Breast epithelium (tissue), 4 donors: ENCODE results near the gene CDH13. TPM values are rescaled to one million over a fixed set of nuclear protein-coding genes. Genes with fewer than 3 reads are reported as not detected.

Experiments used
- DNase-seq, 2 donors: peaks; one replicate each; pipeline ENCODE4 v3.0.0-alpha.2; 2019; ENCODE audit warnings: low spot score in 2 of 2
- H3K27ac ChIP-seq, 2 donors: fragments of 200-600 bp; sonication (generic) in 1 of 2; one replicate each; pipeline ENCODE4 v1.5.1; 2016 to 2019; ENCODE audit warnings: mild to moderate bottlenecking in 1 of 2
- H3K27me3 ChIP-seq, 2 donors: fragments of 200-600 bp; sonication (generic) in 1 of 2; one replicate each; pipeline versions ENCODE4 v1.5.1 to v1.6.0; 2017 to 2019; ENCODE audit warnings: control low read depth in 1 of 2, mild to moderate bottlenecking in 1 of 2
- H3K36me3 ChIP-seq: fragments of 200-600 bp; one replicate; pipeline ENCODE4 v1.5.1; 2019
- H3K4me1 ChIP-seq, 2 donors: fragments of 200-600 bp; sonication (generic); one replicate each; pipeline ENCODE4 v1.5.1; 2016 to 2019; ENCODE audit warnings: control low read depth in 1 of 2
- H3K4me3 ChIP-seq, 3 donors: fragments of 200-600 bp; sonication (generic); 1 replicate in 2 of 3; 2 replicates in 1 of 3; pipeline ENCODE4 v1.5.1; 2016 to 2019; ENCODE audit warnings: mild to moderate bottlenecking in 3 of 3, moderate library complexity in 2 of 3
- H3K9me3 ChIP-seq, 2 donors: fragments of 200-600 bp; sonication (generic) in 1 of 2; one replicate each; pipeline ENCODE4 v1.5.1; 2016 to 2019; ENCODE audit warnings: control low read depth in 1 of 2
- CTCF ChIP-seq, 3 donors: fragments of 450-650 bp; IDR thresholded peaks; one replicate each; pipeline ENCODE4 v1.5.1; 2016 to 2017; ENCODE audit warnings: antibody characterized with exemption in 3 of 3, mild to moderate bottlenecking in 3 of 3, moderate library complexity in 3 of 3
- POLR2A ChIP-seq: fragments of 450-650 bp; IDR thresholded peaks from one replicate; pipeline ENCODE4 v1.6.1; 2016; ENCODE audit warnings: antibody characterized with exemption, mild to moderate bottlenecking, moderate library complexity
- POLR2AphosphoS5 ChIP-seq, 3 donors: sonication (generic); formaldehyde crosslinking; IDR thresholded peaks; one replicate each; pipeline ENCODE4 v1.6.1; 2017; ENCODE audit warnings: antibody characterized with exemption in 3 of 3
- intact Hi-C: fragments of 100-400 bp; cut with DNase I; formaldehyde crosslinking; loops from one replicate; pipeline ENCODE4 v1.15.1; 2023; ENCODE audit warnings: low total_unique reads
- total RNA-seq, 3 donors: library from RNA; depleted of rRNA; stranded (reverse); fragments of >200 nt; gene quantifications; one replicate each; pipeline ENCODE4 v1.1.0, GENCODE V29; 2016

The CDH13 gene
- total RNA-seq, 3 donors from 2014 or later = 6.0 to 13.1 (median 11.5) TPM

DNA sequence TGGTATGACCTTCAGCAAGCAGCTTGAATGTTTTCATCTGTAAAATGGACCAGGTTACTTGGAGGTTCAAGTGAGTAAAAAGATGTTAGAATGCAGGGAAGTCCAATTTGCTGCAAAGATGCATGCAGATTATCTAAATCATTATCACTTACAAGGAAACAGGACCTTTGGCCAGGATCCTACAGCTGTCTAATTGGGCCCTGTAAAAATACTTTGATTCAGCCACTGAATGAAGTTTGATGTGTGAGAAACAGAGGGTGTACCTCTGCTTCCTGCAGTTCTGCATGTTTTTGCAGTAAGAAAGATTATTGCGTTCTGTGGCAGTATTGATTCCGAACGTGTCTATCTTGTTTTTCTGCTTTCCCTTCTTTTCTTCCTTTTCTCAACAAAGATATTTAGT lies 10.2 kb downstream of the CDH13 start:
- intact Hi-C loops = no loop called here
- Histone ChIP-seq H3K27me3 (peaks cover 0 to 3% of the 10 kb centered on the region in 2 donors), H3K36me3 (no peaks in the 10 kb centered on the region), H3K27ac (no peak overlapping the region), H3K4me3 (no peak overlapping the region), H3K4me1 (no peaks in the 10 kb centered on the region), H3K9me3 (no peaks in the 10 kb centered on the region)
- DNase-seq = no peak
- TF ChIP-seq CTCF (IDR thresholded peaks at IDR 0.05) (no peak), POLR2AphosphoS5 (IDR thresholded peaks at IDR 0.05) (no peak), POLR2A (no peak)

DNA sequence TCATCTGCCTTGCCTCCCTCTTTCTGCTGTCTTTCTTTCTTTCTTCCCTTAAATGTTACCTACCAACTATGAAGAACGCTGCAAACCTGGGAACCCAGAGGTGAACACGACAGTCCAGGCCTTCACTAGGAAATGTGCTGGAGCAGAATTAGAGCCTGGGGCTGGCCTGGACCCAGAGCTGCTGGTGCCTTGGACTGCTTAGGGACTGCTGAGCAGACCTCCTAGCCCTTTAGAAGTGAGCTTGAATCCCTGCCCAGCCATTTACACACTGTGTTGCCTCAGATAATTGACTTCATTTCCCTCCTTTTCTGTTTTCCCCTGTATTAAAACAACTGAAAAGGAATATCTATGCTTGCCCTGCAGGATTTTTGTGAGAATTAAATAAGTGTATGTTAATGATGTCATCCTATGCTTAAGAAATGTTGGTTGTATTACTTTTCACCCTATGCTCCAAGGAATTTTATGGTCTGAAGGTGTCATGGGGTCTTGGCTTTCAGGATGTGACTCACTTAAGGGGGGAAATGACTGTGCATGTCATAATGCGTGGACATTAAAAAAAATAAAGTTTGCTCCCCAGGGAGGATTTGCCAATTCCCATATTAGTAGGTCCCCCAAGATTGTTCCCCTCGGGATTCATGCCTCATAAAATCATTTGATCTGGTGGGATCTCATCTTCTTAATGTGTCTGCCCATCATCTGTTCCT lies 11.5 kb downstream of the CDH13 start:
- H3K9me3 ChIP-seq = no peaks in the 10 kb centered on the region
- no peak overlapping the region for H3K4me3 ChIP-seq
- H3K27ac ChIP-seq = peak overlapping the region in 1 of 2 donors; percentile 14
- intact Hi-C loops = no loop called here
- H3K4me1 ChIP-seq = no peaks in the 10 kb centered on the region
- peaks cover 0 to 3% of the 10 kb centered on the region in 2 donors for H3K27me3 ChIP-seq
- TF ChIP-seq CTCF (IDR thresholded peaks at IDR 0.05) (no peak), POLR2AphosphoS5 (IDR thresholded peaks at IDR 0.05) (no peak), POLR2A (no peak)
- no peaks in the 10 kb centered on the region for H3K36me3 ChIP-seq
- no peak for DNase-seq

DNA sequence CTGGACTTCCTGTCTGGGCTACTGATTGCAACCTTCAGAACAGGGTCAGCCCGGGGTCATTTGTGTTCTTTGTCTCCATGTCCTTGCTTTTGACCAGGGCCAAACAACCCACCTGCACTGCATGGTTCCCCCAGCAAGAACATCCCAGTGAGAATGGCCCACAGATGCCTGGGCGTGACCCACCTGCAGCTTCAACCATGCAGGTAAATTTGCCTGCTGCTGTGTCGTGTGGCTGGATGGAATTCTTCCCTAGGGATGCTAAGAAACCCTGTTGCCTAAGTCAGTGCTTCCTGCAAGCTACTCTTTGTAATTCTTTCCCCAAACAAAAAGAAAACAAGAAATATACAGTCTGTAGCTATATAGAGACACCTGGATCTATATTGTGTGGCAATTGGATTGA lies 12.5 kb downstream of the CDH13 start:
- no peak overlapping the region for H3K4me3 ChIP-seq
- DNase-seq = no peak
- peaks cover 0 to 3% of the 10 kb centered on the region in 2 donors for H3K27me3 ChIP-seq
- H3K4me1 ChIP-seq = no peaks in the 10 kb centered on the region
- no peaks in the 10 kb centered on the region for H3K36me3 ChIP-seq
- no peak overlapping the region for H3K27ac ChIP-seq
- intact Hi-C loops = no loop called here
- no peaks in the 10 kb centered on the region for H3K9me3 ChIP-seq
- TF ChIP-seq CTCF (IDR thresholded peaks at IDR 0.05) = no peak
- no peak for TF ChIP-seq POLR2A
- TF ChIP-seq POLR2AphosphoS5 (IDR thresholded peaks at IDR 0.05) = no peak

DNA sequence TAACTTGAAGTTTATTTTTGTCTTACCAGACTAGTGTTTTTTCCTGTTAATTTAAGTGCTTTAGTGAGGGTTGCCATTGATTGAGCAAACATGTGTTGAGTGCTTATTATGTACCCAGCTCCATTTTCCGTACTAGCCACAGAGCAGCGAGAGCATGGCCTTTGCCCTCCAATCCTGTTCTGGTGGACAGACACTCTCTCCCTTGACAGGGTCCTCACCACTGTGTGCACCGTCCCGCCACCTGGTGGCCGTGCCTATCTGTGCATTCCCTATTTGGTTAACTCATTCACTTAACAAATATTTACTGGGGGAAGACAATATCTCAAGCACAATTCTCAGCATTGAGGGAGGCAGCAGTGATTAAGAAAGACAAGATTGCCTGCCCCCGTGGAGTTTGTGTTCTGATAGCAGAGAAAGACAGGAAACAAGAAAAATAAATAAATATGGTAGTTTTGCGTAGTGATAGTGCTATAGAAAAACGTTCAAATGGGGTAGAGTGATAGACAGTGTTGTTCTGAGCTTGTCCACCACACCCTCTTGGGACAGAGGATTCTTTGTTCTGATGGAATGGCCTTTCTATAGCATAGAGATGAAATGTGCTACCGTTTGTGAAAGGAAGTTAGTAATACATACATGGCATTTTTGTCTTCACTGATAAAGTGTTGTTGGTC lies 13.0 kb downstream of the CDH13 start:
- DNase-seq = no peak
- intact Hi-C loops = no loop called here

More for the DNA sequence above, 13.0 kb downstream of the CDH13 start:
- Histone ChIP-seq H3K36me3 (no peaks in the 10 kb centered on the region), H3K27ac (no peak overlapping the region), H3K27me3 (peaks cover 0 to 3% of the 10 kb centered on the region in 2 donors), H3K4me1 (no peaks in the 10 kb centered on the region), H3K9me3 (no peaks in the 10 kb centered on the region), H3K4me3 (no peak overlapping the region)
- TF ChIP-seq CTCF (IDR thresholded peaks at IDR 0.05) (peak; percentile 11 to 52 (median 48)), POLR2A (no peak)
